Neutrophil (primary cell): ENCODE results near the gene PVALB.

Source experiments
- H3K27ac ChIP-seq: fragments of 200-600 bp; sonication (generic); 2 replicates; pipeline ENCODE4 v1.5.1; 2016; ENCODE audit warnings: mild to moderate bottlenecking, moderate library complexity
- H3K27me3 ChIP-seq: fragments of 200-600 bp; sonication (generic); 2 replicates; pipeline ENCODE4 v1.6.0; 2016; ENCODE audit warnings: mild to moderate bottlenecking
- H3K36me3 ChIP-seq: fragments of 200-600 bp; sonication (generic); 2 replicates; pipeline ENCODE4 v1.5.1; 2017
- H3K4me1 ChIP-seq, 2 experiments: fragments of 200-600 bp in 1 of 2; sonication (generic) in 1 of 2; 1 replicate in 1 of 2; 2 replicates in 1 of 2; pipeline versions ENCODE4 v1.5.1 to v1.6.1; 2013 to 2016; ENCODE audit warnings: low read depth in 1 of 2, low read length in 1 of 2, mild to moderate bottlenecking in 1 of 2, moderate library complexity in 1 of 2; ENCODE audit not compliant: control insufficient read depth in 1 of 2, insufficient read depth in 1 of 2
- H3K4me3 ChIP-seq, 2 experiments: fragments of 200-600 bp in 1 of 2; sonication (generic) in 1 of 2; 1 replicate in 1 of 2; 2 replicates in 1 of 2; pipeline ENCODE4 v1.5.1; 2013 to 2016; ENCODE audit warnings: low read depth in 1 of 2, low read length in 1 of 2, mild to moderate bottlenecking in 1 of 2, moderate library complexity in 1 of 2
- H3K9me3 ChIP-seq: fragments of 200-600 bp; sonication (generic); 2 replicates; pipeline ENCODE4 v1.5.1; 2016
- TF ChIP-seq, protein P1 (sequence below): fragments of 200-600 bp; sonication (generic); IDR thresholded peaks from 2 replicates; pipeline ENCODE4 v1.5.1; 2016; ENCODE audit warnings: antibody characterized with exemption

Gene PVALB

DNA sequence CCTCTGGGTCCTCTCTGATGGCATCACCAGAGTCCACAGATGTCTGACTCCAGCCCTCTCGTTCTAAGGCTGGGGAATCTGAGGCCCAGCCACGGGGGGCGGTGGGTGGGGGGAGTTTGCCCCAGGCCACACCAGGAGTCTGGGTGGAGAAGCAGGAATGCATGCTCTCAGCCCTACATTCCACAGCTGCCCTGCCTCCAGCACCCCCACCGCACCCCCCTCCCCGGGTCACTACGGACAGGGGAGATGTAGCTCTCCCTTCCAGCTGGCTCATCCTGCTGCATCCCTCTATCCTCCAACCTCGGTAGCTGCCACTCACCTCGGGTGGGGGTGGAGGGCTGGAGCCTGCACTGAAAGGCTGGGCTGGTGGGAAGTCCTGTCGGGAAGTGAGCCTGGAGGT lies 2.3 kb upstream of the PVALB start:
- Histone ChIP-seq H3K4me1 (peaks cover 5 to 13% of the 10 kb centered on the region in 2 experiments), H3K9me3 (no peaks in the 10 kb centered on the region), H3K27me3 (peaks cover 87% of the 10 kb centered on the region), H3K4me3 (no peak overlapping the region), H3K27ac (no peak overlapping the region), H3K36me3 (no peaks in the 10 kb centered on the region)
- TF ChIP-seq, protein P1, sequence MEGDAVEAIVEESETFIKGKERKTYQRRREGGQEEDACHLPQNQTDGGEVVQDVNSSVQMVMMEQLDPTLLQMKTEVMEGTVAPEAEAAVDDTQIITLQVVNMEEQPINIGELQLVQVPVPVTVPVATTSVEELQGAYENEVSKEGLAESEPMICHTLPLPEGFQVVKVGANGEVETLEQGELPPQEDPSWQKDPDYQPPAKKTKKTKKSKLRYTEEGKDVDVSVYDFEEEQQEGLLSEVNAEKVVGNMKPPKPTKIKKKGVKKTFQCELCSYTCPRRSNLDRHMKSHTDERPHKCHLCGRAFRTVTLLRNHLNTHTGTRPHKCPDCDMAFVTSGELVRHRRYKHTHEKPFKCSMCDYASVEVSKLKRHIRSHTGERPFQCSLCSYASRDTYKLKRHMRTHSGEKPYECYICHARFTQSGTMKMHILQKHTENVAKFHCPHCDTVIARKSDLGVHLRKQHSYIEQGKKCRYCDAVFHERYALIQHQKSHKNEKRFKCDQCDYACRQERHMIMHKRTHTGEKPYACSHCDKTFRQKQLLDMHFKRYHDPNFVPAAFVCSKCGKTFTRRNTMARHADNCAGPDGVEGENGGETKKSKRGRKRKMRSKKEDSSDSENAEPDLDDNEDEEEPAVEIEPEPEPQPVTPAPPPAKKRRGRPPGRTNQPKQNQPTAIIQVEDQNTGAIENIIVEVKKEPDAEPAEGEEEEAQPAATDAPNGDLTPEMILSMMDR: no peak

DNA sequence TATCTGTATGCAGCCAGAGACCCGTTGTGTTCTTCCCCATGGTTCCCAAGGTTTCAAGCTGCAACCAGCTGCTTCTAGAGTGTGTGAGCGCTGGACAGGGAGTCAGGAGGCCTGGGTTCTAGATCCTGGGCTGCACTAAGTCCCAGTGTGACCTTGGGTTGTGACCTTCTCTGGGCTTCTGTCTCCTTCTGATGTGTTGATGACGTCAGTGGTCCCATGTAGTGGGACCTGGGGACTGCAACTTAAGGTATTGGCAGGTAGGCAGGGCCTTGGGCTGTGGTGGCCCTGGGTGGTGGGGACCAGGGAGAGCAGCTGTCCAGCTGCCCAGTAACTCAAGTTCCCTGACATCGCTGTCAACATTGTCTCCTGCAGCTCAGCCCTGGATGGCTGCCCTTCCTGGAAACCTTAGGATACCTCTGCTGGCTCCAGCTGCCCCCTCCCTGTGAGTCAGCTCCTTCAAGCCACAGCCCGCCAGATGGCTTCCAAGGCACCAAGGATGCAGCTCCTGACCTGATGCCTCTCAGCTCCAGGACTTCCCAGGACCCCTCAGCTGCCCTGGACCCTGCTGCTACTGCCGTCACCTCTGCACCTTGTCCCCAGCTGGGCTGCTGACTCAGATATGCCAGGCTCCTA lies 1.3 kb upstream of the PVALB start:
- Histone ChIP-seq H3K27me3 (peaks cover 92% of the 10 kb centered on the region), H3K27ac (no peak overlapping the region), H3K36me3 (no peaks in the 10 kb centered on the region), H3K9me3 (no peaks in the 10 kb centered on the region), H3K4me3 (no peak overlapping the region), H3K4me1 (peaks cover 5 to 13% of the 10 kb centered on the region in 2 experiments)
- TF ChIP-seq, protein P1: no peak

DNA sequence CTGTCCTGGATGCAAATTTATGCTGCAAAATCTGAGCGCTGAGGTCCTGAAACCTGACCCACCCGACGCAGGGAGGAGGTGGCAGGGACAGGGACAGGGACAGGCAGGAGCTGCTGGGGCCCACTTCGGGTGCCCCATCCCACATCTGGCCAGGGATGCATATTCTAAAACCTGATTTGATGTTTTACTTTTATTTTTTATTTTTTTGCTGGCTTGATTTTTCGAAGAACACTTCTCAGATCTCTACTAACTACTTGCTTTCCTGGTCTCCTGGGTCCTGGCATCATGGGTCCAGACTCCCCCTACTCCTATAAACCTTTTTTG lies 652 bp upstream of the PVALB start:
- TF ChIP-seq, protein P1: no peak

DNA sequence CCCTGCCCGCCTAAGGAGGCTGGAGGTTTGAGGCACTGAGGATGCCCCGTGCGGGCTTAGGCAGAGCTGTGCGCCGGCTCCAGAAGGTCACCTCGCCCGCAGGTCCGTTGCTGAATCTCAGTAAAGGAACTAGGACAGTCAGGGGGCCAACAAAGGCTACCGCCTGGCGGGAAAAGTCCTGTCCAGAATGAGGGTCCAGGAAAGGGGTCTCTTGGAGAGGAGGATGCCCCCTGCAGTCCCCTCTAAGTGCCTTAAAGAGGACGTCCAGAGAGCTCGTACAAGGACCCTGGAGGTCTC lies 548 bp downstream of the PVALB start:
- H3K4me1 ChIP-seq: peaks cover 5 to 13% of the 10 kb centered on the region in 2 experiments
- TF ChIP-seq, protein P1: no peak
- H3K36me3 ChIP-seq: no peaks in the 10 kb centered on the region
- no peak overlapping the region for H3K4me3 ChIP-seq
- peaks cover 95% of the 10 kb centered on the region for H3K27me3 ChIP-seq
- no peaks in the 10 kb centered on the region for H3K9me3 ChIP-seq
- H3K27ac ChIP-seq: no peak overlapping the region

More for the DNA sequence above, 652 bp upstream of the PVALB start:
- H3K36me3 ChIP-seq: no peaks in the 10 kb centered on the region
- H3K4me3 ChIP-seq: no peak overlapping the region
- no peaks in the 10 kb centered on the region for H3K9me3 ChIP-seq
- H3K4me1 ChIP-seq: peaks cover 5 to 13% of the 10 kb centered on the region in 2 experiments
- H3K27me3 ChIP-seq: peaks cover 90% of the 10 kb centered on the region
- no peak overlapping the region for H3K27ac ChIP-seq

DNA sequence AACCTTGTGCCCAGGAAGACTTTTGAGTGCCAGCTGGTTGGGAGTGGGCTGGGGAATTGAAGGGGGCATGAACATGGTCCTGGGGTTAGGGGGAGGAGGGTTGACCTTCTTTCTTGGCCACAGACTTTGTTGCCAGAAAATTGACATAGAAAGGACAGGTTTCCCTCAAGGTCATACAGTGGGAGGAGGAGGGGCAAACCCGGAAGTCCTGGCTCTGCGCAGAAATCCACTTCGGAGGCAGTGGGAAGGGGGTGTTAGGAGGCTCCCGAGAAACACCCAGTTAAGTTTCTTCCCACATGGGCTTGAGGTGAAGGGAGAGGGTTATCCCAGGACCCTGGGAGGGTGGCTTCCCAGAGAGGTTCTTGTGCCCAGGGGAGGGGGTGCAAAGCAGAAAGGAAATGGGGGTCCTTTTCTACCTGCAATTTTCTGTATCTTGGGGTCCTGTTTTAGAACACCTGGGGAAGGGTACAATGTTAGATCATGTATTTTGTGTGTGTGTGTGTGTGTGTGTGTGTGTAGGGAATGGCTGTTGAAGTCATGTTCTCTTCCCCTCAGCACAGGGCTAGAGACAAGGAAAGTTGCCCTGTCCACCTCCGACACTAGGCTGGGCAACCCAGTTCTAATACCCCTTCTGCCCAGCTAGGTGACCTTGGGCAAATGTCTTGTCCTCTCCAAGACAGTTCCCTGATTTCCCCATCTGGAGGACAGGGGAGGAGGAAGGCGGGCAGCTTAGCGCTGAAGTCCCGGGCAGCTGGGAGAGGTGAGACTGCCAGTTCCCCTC lies 1.1 kb downstream of the PVALB start:
- Histone ChIP-seq H3K9me3 (no peaks in the 10 kb centered on the region), H3K27me3 (peaks cover 90% of the 10 kb centered on the region), H3K4me1 (peaks cover 5 to 13% of the 10 kb centered on the region in 2 experiments), H3K27ac (no peak overlapping the region), H3K36me3 (no peaks in the 10 kb centered on the region), H3K4me3 (no peak overlapping the region)
- TF ChIP-seq, protein P1: no peak
